GM18858 (cell line): ENCODE data around the gene ESF1.
"Not testable (repeated sequence)": the region's sequence is repeated elsewhere in the genome, so short reads cannot be mapped to it uniquely, and the experiment has no call there.

ENCODE experiments used
- ATAC-seq: cut with Tn5 transposase; IDR thresholded peaks from one replicate; pipeline ENCODE4 v1.9.1; 2021; ENCODE audit not compliant: unreplicated experiment

ESF1 gene

GRCh38 chr20:13745784-13746183 is 38.9 kb downstream of the ESF1 start:
- ATAC-seq, result no peak

- ATAC-seq, result no peak
Measured at GRCh38 chr20:13744352-13744751, 40.4 kb downstream of the ESF1 start.

- no peak for ATAC-seq
Measured at GRCh38 chr20:13741879-13742278, 42.8 kb downstream of the ESF1 start.

- no peak for ATAC-seq
Measured at GRCh38 chr20:13739731-13740649, 44.7 kb downstream of the ESF1 start.

GRCh38 chr20:13738187-13738586 is 46.5 kb downstream of the ESF1 start:
- not testable (repeated sequence) for ATAC-seq

- no peak for ATAC-seq
Measured at GRCh38 chr20:13736436-13737191, 48.1 kb downstream of the ESF1 start.

GRCh38 chr20:13735826-13736225 is 48.9 kb downstream of the ESF1 start:
- no peak for ATAC-seq

GRCh38 chr20:13723011-13723410 is 61.7 kb downstream of the ESF1 start:
- ATAC-seq, result no peak

- peak; percentile 21 for ATAC-seq
Measured at GRCh38 chr20:13718171-13718570, 66.5 kb downstream of the ESF1 start.

GRCh38 chr20:13717631-13718044 is 67.1 kb downstream of the ESF1 start:
- peak; percentile 93 for ATAC-seq

- no peak for ATAC-seq
Measured at GRCh38 chr20:13715171-13715570, 69.5 kb downstream of the ESF1 start.

GRCh38 chr20:13708234-13708633 is 76.5 kb downstream of the ESF1 start:
- ATAC-seq, result no peak

GRCh38 chr20:13703265-13703664 is 81.5 kb downstream of the ESF1 start:
- ATAC-seq, result no peak

GRCh38 chr20:13701486-13701885 is 83.2 kb downstream of the ESF1 start:
- no peak for ATAC-seq

GRCh38 chr20:13700761-13701160 is 84.0 kb downstream of the ESF1 start:
- ATAC-seq, result no peak

GRCh38 chr20:13694420-13695150 is 90.1 kb downstream of the ESF1 start:
- no peak for ATAC-seq

GRCh38 chr20:13692802-13693736 is 91.7 kb downstream of the ESF1 start:
- no peak for ATAC-seq

- ATAC-seq, result no peak
Measured at GRCh38 chr20:13690943-13691342, 93.8 kb downstream of the ESF1 start.

- no peak for ATAC-seq
Measured at GRCh38 chr20:13687815-13688214, 96.9 kb downstream of the ESF1 start.

- ATAC-seq, result no peak
Measured at GRCh38 chr20:13685623-13686022, 99.1 kb downstream of the ESF1 start.
